OCI-LY7 (cell line): Measurements from ENCODE around the gene SPNS2. TPM values are rescaled to one million over a fixed set of nuclear protein-coding genes. Genes with fewer than 3 reads are reported as not detected.
"Not testable (repeated sequence)": the region's sequence is repeated elsewhere in the genome, so short reads cannot be mapped to it uniquely, and the experiment has no call there.

Experiments used
- BruUV-seq: library from RNA; stranded (reverse); fragments of 400-500 nt; replicated peaks from 2 replicates; lab custom pipeline; 2021; lab: Mats Ljungman, UMichigan
- CTCF ChIA-PET: fragments of 300-600 bp; sonication (Branson Sonifier 250); formaldehyde crosslinking; loops from one replicate; lab custom pipeline; 2022; ENCODE audit warnings: antibody characterized with exemption; ENCODE audit not compliant: unreplicated experiment; lab: Charles Lee
- POLR2A ChIA-PET: fragments of 300-600 bp; sonication (Branson Sonifier 250); formaldehyde crosslinking; loops from one replicate; lab custom pipeline; 2022; ENCODE audit warnings: antibody characterized with exemption; lab: Charles Lee
- DNase-seq: peaks from one replicate; pipeline ENCODE4 v3.0.0-alpha.2; 2015; ENCODE audit warnings: low spot score
- H2AFZ ChIP-seq: fragments of 200-600 bp; sonication (generic), shearing (Covaris generic); 2 replicates; pipeline ENCODE4 v1.6.1; 2014; ENCODE audit warnings: mild to moderate bottlenecking, antibody characterized with exemption, low read length, moderate library complexity
- H3K27ac ChIP-seq: fragments of 200-600 bp; sonication (generic); 2 replicates; pipeline ENCODE4 v1.5.1; 2014; ENCODE audit warnings: mixed run types, low read depth, mild to moderate bottlenecking, moderate library complexity, low read length, inconsistent platforms; ENCODE audit not compliant: poor library complexity, severe bottlenecking
- H3K36me3 ChIP-seq: fragments of 200-600 bp; sonication (generic); 2 replicates; pipeline ENCODE4 v1.6.1; 2014; ENCODE audit warnings: mild to moderate bottlenecking, antibody characterized with exemption, low read length, moderate library complexity, mixed read lengths; ENCODE audit not compliant: insufficient read depth
- H3K4me1 ChIP-seq: fragments of 200-600 bp; sonication (generic); 2 replicates; pipeline ENCODE4 v1.5.1; 2014; ENCODE audit warnings: mild to moderate bottlenecking, low read length; ENCODE audit not compliant: insufficient read depth, poor library complexity, severe bottlenecking
- H3K4me2 ChIP-seq: fragments of 200-600 bp; sonication (generic); 2 replicates; pipeline ENCODE4 v1.6.1; 2014; ENCODE audit warnings: mild to moderate bottlenecking, low read length
- H3K4me3 ChIP-seq: fragments of 200-600 bp; sonication (generic); 2 replicates; pipeline ENCODE4 v1.5.1; 2014; ENCODE audit warnings: mild to moderate bottlenecking, low read depth, low read length; ENCODE audit not compliant: poor library complexity, severe bottlenecking
- H3K79me2 ChIP-seq: fragments of 200-600 bp; sonication (generic); 2 replicates; pipeline ENCODE4 v1.6.1; 2016; ENCODE audit warnings: low read depth, mild to moderate bottlenecking, low read length, moderate library complexity, mixed read lengths; ENCODE audit not compliant: insufficient read depth
- H3K9me2 ChIP-seq: fragments of 200-600 bp; sonication (generic); 2 replicates; pipeline ENCODE4 v1.6.1; 2016; ENCODE audit warnings: mild to moderate bottlenecking, low read length, mixed read lengths; ENCODE audit not compliant: insufficient read depth
- H3K9me3 ChIP-seq: fragments of 200-600 bp; sonication (generic); 2 replicates; pipeline ENCODE4 v1.6.1; 2014; ENCODE audit warnings: mild to moderate bottlenecking, mixed run types, low read length, mixed read lengths
- H4K20me1 ChIP-seq: fragments of 200-600 bp; sonication (generic); 2 replicates; pipeline ENCODE4 v1.6.1; 2014; ENCODE audit warnings: mild to moderate bottlenecking, antibody characterized with exemption, low read length, moderate library complexity, mixed read lengths; ENCODE audit not compliant: insufficient read depth
- CTCF ChIP-seq: fragments of 200-600 bp; sonication (generic); conservative IDR thresholded peaks from 2 replicates; pipeline ENCODE4 v1.5.1; 2014; ENCODE audit warnings: mild to moderate bottlenecking, antibody characterized with exemption, low read length, moderate library complexity, mixed read lengths
- EZH2phosphoT487 ChIP-seq: fragments of 200-600 bp; sonication (generic); IDR thresholded peaks from 2 replicates; pipeline ENCODE4 v1.6.1; 2018; ENCODE audit warnings: low read depth, borderline replicate concordance, mild to moderate bottlenecking, mixed run types, antibody characterized with exemption, low read length, moderate library complexity, mixed read lengths
- intact Hi-C: fragments of 100-400 bp; cut with micrococcal nuclease; formaldehyde crosslinking; loops from one replicate; pipeline ENCODE4 v1.10.0; 2022; ENCODE audit not compliant: unreplicated experiment
- total RNA-seq, 2 experiments: library from RNA; depleted of rRNA in 1 of 2; stranded (reverse); fragments of >200 nt in 1 of 2; shearing (Covaris generic) in 1 of 2; gene quantifications; 2 replicates each; pipeline ENCODE4 v1.2.3, GENCODE V29; 2014 to 2022

The SPNS2 gene
- total RNA-seq, 2 experiments from 2014 or later: 1.6 to 5.4 TPM

GRCh38 chr17:4576729-4577322 lies 78.1 kb downstream of the SPNS2 start:
- CTCF ChIA-PET: no interaction called here
- no peaks in the 10 kb centered on the region for H3K9me3 ChIP-seq
- no peaks in the 10 kb centered on the region for H3K4me1 ChIP-seq
- no peaks in the 10 kb centered on the region for H3K79me2 ChIP-seq
- TF ChIP-seq EZH2phosphoT487 (no peak), CTCF (no peak)
- no TSS peak for BruUV-seq
- no peaks in the 10 kb centered on the region for H3K9me2 ChIP-seq
- no peaks in the 10 kb centered on the region for H4K20me1 ChIP-seq
- no peak for DNase-seq
- H2AFZ ChIP-seq: no peak overlapping the region
- intact Hi-C loops: no loop called here
- POLR2A ChIA-PET: interaction anchor here (0.6 kb wide), 1 partner anchor 340 kb away, joined by 3 read pairs; no protein-coding TSS in a partner anchor
- H3K27ac ChIP-seq: no peak overlapping the region
- H3K4me3 ChIP-seq: no peak overlapping the region
- H3K36me3 ChIP-seq: no peaks in the 10 kb centered on the region
- H3K4me2 ChIP-seq: no peak overlapping the region

GRCh38 chr17:4577386-4577993 lies 78.8 kb downstream of the SPNS2 start:
- Histone ChIP-seq H3K4me3 (no peak overlapping the region), H3K27ac (no peak overlapping the region), H3K36me3 (no peaks in the 10 kb centered on the region), H3K4me2 (no peak overlapping the region), H3K79me2 (no peaks in the 10 kb centered on the region), H3K9me3 (no peaks in the 10 kb centered on the region), H3K4me1 (no peaks in the 10 kb centered on the region), H2AFZ (no peak overlapping the region), H3K9me2 (no peaks in the 10 kb centered on the region), H4K20me1 (no peaks in the 10 kb centered on the region)
- POLR2A ChIA-PET: no interaction called here
- CTCF ChIA-PET: no interaction called here
- intact Hi-C loops: no loop called here
- no peak for DNase-seq
- TF ChIP-seq CTCF (no peak), EZH2phosphoT487 (no peak)
- no TSS peak for BruUV-seq

DNA sequence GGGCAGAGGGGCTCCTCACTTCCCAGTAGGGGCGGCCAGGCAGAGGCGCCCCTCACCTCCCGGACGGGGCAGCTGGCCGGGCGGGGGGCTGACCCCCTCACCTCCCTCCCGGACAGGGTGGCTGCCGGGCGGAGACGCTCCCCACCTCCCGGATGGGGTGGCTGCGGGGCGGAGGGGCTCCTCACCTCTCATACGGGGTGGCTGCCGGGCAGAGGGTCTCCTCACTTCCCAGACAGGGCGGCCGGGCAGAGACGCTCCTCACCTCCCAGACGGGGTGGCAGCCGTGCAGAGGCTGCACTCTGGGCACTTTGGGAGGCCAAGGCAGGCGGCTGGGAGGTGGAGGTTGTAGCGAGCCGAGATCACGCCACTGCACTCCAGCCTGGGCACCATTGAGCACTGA lies 79.7 kb downstream of the SPNS2 start:
- intact Hi-C loops, H4K20me1 ChIP-seq, H2AFZ ChIP-seq, BruUV-seq, H3K9me2 ChIP-seq, H3K27ac ChIP-seq, DNase-seq, POLR2A ChIA-PET, CTCF ChIA-PET, H3K4me2 ChIP-seq, H3K79me2 ChIP-seq, H3K4me1 ChIP-seq, H3K36me3 ChIP-seq, H3K4me3 ChIP-seq, H3K9me3 ChIP-seq: not testable (repeated sequence)
